GM18907 (cell line): ENCODE data around the gene SEC16B.

Source experiments
- ATAC-seq: cut with Tn5 transposase; IDR thresholded peaks from one replicate; pipeline ENCODE4 v1.9.1; 2021; ENCODE audit warnings: mild to moderate bottlenecking, moderate library complexity; ENCODE audit not compliant: unreplicated experiment

The SEC16B gene

DNA sequence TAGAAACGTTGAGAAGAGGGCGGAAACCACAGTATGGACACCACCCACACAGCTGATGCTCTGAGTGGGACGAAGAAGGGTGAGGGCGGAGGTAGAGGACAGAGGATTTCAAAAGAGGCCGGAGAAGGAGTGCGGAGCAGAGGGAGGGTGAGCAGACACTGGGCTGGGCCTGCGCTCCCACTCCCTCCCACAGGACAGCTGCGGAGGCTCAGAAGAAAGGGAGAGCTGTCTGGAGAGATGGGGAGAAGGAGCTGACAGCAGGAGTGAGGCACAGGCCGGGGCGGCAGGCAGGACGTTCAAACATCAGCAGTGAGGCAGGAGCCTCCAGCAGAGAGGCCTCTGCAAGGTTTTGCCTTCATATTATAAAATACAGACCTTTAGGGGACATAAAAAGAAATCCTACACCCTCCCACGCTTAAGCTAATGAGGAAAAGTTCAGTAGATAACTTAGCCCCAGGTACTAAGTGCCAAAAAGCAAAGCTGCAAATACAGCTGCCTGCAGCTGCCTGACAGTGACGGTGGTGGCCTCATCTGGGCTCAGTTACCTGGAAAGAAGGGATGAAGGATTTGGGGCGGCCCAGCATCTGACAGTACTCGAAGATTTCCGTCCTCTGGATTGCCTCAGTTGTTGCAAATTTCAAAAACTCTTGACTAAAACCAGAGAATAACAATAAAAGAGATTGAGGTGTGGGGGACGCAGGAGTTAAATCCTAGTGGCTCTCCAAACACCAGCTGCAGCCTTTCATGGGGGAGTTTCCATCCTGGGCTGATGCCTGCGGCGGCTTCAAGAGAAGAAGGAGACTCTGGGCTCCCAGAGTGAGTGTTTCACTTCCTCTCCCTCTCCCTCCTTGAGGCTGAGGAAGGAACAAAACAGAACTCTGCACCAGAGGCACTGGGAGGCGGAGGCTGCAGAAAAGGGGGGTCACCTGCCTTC is 25.6 kb downstream of the SEC16B start:
- ATAC-seq: no peak

- no peak for ATAC-seq
Observed at GRCh38 chr1:177941976-177942375, 27.9 kb downstream of the SEC16B start.

GRCh38 chr1:177940682-177941081 is 29.2 kb downstream of the SEC16B start:
- ATAC-seq: no peak

DNA sequence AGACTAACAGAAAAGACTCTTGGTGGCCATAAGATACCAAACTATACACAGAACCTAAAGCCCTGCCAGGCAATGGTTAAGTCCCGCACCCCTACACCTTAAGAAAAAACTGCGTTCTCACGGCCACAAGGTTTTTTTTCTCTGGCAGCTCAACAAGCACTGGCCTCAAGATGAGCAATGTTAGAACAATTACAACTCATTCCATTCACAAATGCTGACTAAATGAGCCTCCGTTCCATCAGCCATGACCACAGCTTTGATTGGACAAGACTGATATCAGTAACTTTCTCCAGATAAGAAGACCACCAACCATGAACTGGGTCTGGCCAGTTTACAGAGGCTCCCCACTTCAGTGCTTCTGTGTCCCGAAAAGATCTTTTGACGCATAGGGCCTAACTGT is 31.9 kb downstream of the SEC16B start:
- ATAC-seq: no peak

DNA sequence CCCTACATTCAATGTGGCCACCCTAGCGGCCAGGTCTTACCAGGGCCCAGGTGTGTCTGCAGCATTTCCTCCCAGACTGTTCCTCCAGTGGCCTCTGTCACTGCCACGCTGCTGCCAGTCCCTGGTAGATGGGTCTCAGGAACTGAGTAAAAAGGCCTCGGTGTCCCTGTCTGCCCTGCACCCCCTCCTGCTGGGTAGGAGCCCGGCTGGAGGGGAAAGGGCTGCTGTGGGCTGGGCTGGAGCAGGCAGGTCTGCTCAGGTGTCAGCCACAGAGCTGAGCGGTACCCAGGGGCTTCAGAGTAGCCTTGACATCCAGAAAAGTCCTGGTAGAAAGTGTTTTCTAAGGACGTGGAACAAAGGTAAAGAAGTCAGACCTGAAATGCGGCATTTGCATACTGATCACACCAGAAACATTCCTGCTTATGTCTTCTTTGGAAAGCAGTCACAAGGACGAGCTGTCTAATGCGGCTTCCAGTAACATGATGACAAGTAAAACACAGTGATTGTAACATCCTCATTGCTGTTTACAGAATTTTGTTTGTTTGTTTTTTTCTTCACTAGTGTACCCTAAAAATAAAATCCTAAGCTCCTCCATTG is 32.6 kb downstream of the SEC16B start:
- no peak for ATAC-seq

DNA sequence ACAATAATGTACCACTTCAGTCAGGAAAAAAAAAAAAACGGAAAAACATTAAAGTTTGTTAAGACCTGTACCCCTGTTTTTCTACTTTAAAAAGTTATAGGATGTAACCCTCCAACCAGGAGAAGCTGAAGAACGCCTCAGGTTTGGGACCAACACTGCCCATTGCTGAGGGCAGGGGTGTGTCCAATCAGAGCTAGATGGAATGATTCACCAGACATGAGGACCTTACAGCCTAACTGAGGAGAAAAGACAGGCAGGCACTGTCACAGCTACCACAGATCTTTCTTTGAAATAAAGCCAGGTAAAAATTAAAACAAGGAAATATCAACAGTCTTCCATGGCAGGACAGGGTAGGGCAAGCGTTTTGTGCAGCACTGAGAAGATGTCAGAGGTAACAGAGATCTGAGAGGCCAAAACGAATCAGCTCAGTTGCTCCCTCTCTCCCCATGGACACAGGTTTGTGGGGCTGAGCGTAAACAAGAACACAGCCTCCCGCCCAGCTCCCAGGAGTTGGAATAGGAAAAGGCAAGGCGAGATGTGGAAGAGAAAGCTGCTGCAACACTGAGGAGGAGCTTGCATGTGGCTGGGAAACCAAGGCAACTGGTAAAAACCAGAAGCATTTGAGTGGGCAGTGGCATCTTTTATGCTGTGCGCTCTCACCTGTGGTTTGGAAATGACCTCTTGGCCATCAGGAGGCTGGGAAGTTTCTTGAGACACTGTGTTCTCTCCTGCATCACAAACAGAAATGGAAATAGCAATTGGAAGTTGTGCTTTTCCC is 34.0 kb downstream of the SEC16B start:
- ATAC-seq: no peak

- ATAC-seq: no peak
Observed at GRCh38 chr1:177934927-177935326, 34.9 kb downstream of the SEC16B start.

GRCh38 chr1:177934461-177934860 is 35.4 kb downstream of the SEC16B start:
- ATAC-seq: no peak

- no peak for ATAC-seq
Observed at GRCh38 chr1:177933881-177934280, 36.0 kb downstream of the SEC16B start.

- ATAC-seq: no peak
Observed at GRCh38 chr1:177932123-177932522, 37.7 kb downstream of the SEC16B start.

- ATAC-seq: no peak
Observed at GRCh38 chr1:177928952-177929351, 40.9 kb downstream of the SEC16B start.

DNA sequence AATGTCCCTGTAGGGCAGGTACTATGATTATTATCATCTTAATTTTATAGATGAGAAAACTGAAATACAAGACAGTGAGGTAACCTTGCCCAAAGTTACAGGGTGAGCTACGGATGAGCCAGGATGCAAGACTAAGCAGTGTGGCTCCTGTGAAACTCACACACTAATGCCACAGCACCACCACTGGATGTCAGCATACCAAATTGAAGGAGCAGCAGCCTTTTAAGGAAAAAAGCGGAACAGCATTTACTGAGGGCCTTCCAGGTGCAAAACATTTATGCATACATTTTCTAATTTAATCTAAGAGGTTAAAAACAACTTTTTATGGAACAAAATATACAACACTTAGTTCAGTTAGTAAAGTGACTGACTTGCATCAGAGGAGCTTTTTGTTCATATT is 41.7 kb downstream of the SEC16B start:
- no peak for ATAC-seq

DNA sequence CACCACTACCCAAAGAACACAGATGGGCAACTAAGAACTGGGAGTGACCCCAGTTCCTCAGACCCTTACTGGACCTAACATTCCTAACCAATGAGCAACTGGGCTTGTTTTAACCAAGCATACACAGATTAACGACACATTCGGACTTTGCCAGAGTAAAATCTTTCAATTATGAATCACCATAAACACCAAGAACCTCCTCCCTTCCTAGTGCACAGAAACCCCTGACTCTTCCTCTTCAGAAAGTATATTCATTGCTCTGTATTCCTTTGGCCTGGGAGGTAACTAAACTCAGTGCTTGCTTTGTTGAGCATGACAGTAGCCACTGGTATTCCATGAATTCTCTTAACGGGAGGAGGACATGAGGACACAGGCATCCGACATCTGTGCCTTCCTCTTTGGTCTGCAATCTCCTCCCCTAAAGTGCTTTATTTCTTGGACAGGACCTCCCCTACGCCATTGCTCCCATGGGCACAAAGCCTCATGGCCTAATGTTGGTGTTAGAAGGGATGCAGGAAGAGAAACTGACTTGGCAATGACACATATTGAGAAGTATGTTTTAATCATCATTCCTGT is 42.7 kb downstream of the SEC16B start:
- ATAC-seq: no peak

GRCh38 chr1:177926201-177926600 is 43.7 kb downstream of the SEC16B start:
- no peak for ATAC-seq

DNA sequence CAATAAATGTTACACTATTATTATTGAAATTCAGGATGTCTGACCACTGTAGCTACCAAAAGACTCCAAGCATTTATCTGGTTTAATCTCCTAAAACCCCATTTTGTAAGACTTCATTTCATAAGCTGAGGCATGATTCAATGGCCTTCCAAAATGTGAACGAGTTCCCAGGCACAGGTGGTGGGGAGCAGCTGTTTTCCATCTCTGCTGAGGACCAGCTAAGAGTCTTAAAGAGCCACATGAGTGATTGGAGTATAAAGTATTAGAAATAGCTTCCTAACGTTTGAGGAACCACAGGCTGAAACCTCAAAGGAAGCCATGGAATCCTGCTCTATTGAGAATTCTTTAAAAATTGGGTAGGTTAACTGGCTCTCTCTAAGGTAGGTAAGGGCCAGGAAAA is 44.9 kb downstream of the SEC16B start:
- no peak for ATAC-seq

- ATAC-seq: no peak
Observed at GRCh38 chr1:177923441-177923840, 46.4 kb downstream of the SEC16B start.

DNA sequence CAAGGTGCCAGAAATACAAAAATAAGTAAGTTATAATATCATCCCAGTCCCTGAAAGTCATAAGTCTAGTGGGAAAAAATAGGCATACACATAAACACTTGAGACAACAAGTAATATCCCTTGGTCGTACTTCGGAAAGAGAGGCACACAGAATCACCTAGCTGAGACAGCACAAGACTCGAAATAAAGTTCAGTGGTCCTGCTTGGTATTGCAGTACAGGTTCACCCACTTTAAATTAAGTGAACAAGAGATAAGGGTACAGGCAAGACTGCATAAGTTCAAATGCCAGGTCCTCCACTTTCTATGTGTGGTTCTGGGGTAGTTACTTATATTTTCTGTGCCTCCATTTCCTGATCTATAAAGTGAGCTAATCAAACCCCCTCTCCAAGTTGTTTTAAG is 47.6 kb downstream of the SEC16B start:
- ATAC-seq: no peak

GRCh38 chr1:177921590-177921989 is 48.3 kb downstream of the SEC16B start:
- ATAC-seq: no peak

- ATAC-seq: no peak
Observed at GRCh38 chr1:177920091-177920490, 49.8 kb downstream of the SEC16B start.

DNA sequence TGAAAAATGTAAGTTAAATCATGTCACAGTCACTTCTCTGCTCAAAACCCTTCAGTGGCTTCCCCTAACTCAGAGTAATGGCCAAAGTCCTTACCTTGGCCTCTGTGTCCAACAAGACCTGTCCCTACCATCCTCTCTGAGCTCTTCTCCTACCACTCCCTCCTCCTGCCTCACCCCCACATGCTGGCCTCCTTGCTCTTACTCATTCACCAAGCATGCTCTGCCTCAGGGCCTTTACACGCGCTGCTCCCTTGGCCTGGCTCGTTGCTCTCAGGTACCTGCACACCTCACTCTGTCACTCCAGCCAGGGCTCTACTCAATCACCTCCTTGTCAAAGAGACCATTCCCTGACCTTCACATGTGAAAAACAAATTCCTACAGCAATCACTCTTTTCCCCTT is 54.2 kb downstream of the SEC16B start:
- no peak for ATAC-seq

- ATAC-seq: no peak
Observed at GRCh38 chr1:177914603-177915002, 55.3 kb downstream of the SEC16B start.
